Iris pigment epithelial cell (primary cell): Measurements from ENCODE around the gene NPRL2.
A peak's percentile ranks its signal among the peaks of the same experiment; 100 is the strongest.

Experiments used
- DNase-seq: peaks from one replicate; pipeline ENCODE4 v3.0.0-alpha.2; 2011; ENCODE audit warnings: low read depth

Gene NPRL2

GRCh38 chr3:50373146-50374051, 22.8 kb upstream of the NPRL2 start:
- DNase-seq = no peak

GRCh38 chr3:50372349-50372748, 21.8 kb upstream of the NPRL2 start:
- DNase-seq = no peak

GRCh38 chr3:50371133-50371685, 20.6 kb upstream of the NPRL2 start:
- DNase-seq = no peak

GRCh38 chr3:50370594-50370993, 20.0 kb upstream of the NPRL2 start:
- peak; percentile 22 for DNase-seq

- DNase-seq = no peak
These were observed 18.6 kb upstream of the NPRL2 start for GRCh38 chr3:50369012-50369670.

GRCh38 chr3:50365842-50366220, 15.3 kb upstream of the NPRL2 start:
- DNase-seq = no peak

- DNase-seq = peak; percentile 64
These were observed 14.7 kb upstream of the NPRL2 start for GRCh38 chr3:50365080-50365841.

- peak; percentile 39 for DNase-seq
These were observed 14.1 kb upstream of the NPRL2 start for GRCh38 chr3:50364573-50365079.

- DNase-seq = no peak
These were observed 9.2 kb upstream of the NPRL2 start for GRCh38 chr3:50359760-50360110.

- peak; percentile 99 for DNase-seq
These were observed 8.6 kb upstream of the NPRL2 start, which contains the start of gene TMEM115 for GRCh38 chr3:50358911-50359759. TSS of gene TMEM115 (minus strand) at chr3:50359521. CDS start at chr3:50359063, 458 bp downstream.

GRCh38 chr3:50358355-50358910, 7.9 kb upstream of the NPRL2 start:
- no peak for DNase-seq

- no peak for DNase-seq
These were observed 6.9 kb upstream of the NPRL2 start for GRCh38 chr3:50357481-50357880.

GRCh38 chr3:50356553-50356952, 6.0 kb upstream of the NPRL2 start:
- DNase-seq = peak; percentile 38

- no peak for DNase-seq
These were observed 5.4 kb upstream of the NPRL2 start for GRCh38 chr3:50355829-50356552.

GRCh38 chr3:50354850-50355249, 4.3 kb upstream of the NPRL2 start:
- no peak for DNase-seq

- DNase-seq = no peak
These were observed 3.7 kb upstream of the NPRL2 start for GRCh38 chr3:50354186-50354764.

GRCh38 chr3:50353245-50354004, 2.9 kb upstream of the NPRL2 start:
- DNase-seq = no peak

GRCh38 chr3:50352781-50353180, 2.2 kb upstream of the NPRL2 start:
- DNase-seq = peak; percentile 44

GRCh38 chr3:50351323-50351697, 735 bp upstream of the NPRL2 start:
- no peak for DNase-seq
